ENCODE data around the gene FOXO1. TPM values are rescaled to one million over a fixed set of nuclear protein-coding genes. Genes with fewer than 3 reads are reported as not detected.

The FOXO1 gene
- total and polyA plus RNA-seq, 5 donors: 7.1 to 33.6 (median 21.4) TPM

DNA sequence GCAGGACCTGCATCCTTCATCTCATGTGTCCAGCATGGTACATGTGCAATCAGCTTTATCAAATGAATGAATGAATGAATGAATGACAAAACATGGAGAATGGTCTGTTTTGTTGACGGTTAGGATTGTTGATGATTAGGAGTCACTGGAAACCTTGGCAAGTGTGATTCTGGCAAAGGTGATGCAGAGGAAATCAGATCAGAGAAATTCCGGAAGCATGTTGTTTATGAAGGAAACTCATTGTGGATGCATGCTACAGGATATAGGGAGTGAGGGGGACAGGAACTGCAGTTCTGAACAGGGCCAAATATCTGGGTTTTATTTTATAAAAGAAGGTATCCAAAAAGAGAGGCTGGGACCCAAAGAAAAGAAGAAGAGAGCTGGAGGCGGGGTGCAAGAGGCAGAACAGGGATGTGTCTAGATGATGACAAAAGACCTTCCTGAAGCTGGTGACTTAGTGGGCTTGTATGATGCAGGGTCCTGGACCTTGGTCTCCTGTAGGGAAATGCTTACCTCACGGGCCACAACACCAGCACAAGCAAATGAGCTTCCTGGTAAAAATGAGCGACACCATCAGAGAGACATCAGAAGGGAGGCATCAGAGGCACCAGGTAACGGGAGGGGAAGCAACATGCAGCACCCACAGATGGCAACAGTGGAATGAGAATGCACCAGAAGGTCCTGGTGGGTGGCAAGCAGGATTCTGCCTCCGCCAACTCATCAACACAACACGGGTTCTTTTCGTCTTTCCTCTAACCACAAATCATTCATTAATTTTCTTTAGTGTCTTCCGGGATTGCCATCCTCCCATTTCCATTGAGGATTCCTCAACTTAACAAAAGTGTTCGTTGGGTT, 159.6 kb downstream of the FOXO1 start:
- Histone ChIP-seq H3K9me3 (ENCODE audit: control insufficient read depth, low read length) (no peaks in the 10 kb centered on the region), H3K27me3 (ENCODE audit: control insufficient read depth, insufficient read depth) (no peaks in the 10 kb centered on the region), H3K4me1 (ENCODE audit: control insufficient read depth, insufficient read depth, low read length) (peaks cover 2% of the 10 kb centered on the region), H3K27ac (ENCODE audit: low read length) (no peak overlapping the region), H3K4me3 (ENCODE audit: low read length) (no peak overlapping the region)
- 82% methylated on average over 11 of the region's 11 CpGs for WGBS
- DNase-seq: no peak
- ATAC-seq: no peak
- intact Hi-C loops (cut with DNase I): no loop called here

Other genes starting within 250 kb of the FOXO1 start
- gene MRPS31, start 104.5 kb upstream of the FOXO1 start, total RNA-seq: 10 to 100 TPM; 21.0 to 29.9 (median 23.9) TPM
- gene MRPS31, start 104.5 kb upstream of the FOXO1 start, polyA plus RNA-seq: 44.0 TPM
- gene SLC25A15, start 123.0 kb upstream of the FOXO1 start, total RNA-seq: 1 to 10 TPM; 3.4 to 5.7 (median 4.8) TPM
- gene SLC25A15, start 123.0 kb upstream of the FOXO1 start, polyA plus RNA-seq: 1.9 TPM

Measured in right cardiac atrium (tissue), 5 donors.